NCI-H345 treated with DMSO at 0.1 percent for 48 hours (cell line): Measurements from ENCODE around the gene CLNK.

Experiments used
- DNase-seq: peaks from one replicate; lab custom pipeline; 2025; ENCODE audit not compliant: unreplicated experiment; lab: John Stamatoyannopoulos, UW

The CLNK gene

GRCh38 chr4:10664408-10664807 is 20.2 kb downstream of the CLNK start:
- DNase-seq, result no peak

- DNase-seq, result no peak
Observed at GRCh38 chr4:10662937-10663336, 21.6 kb downstream of the CLNK start.

GRCh38 chr4:10661047-10661446 is 23.5 kb downstream of the CLNK start:
- no peak for DNase-seq

GRCh38 chr4:10659251-10659650 is 25.3 kb downstream of the CLNK start:
- DNase-seq, result no peak

GRCh38 chr4:10656988-10657387 is 27.6 kb downstream of the CLNK start:
- no peak for DNase-seq

GRCh38 chr4:10656420-10656819 is 28.1 kb downstream of the CLNK start:
- DNase-seq, result no peak

GRCh38 chr4:10655968-10656367 is 28.6 kb downstream of the CLNK start:
- DNase-seq, result no peak

GRCh38 chr4:10648479-10648878 is 36.1 kb downstream of the CLNK start:
- no peak for DNase-seq

GRCh38 chr4:10647846-10648245 is 36.7 kb downstream of the CLNK start:
- no peak for DNase-seq

- no peak for DNase-seq
Observed at GRCh38 chr4:10643600-10644425, 40.8 kb downstream of the CLNK start.

GRCh38 chr4:10640561-10641201 is 43.9 kb downstream of the CLNK start:
- no peak for DNase-seq

- no peak for DNase-seq
Observed at GRCh38 chr4:10639664-10640063, 44.9 kb downstream of the CLNK start.

GRCh38 chr4:10639100-10639499 is 45.5 kb downstream of the CLNK start:
- no peak for DNase-seq

GRCh38 chr4:10635091-10635490 is 49.5 kb downstream of the CLNK start:
- DNase-seq, result no peak

- no peak for DNase-seq
Observed at GRCh38 chr4:10629394-10629793, 55.2 kb downstream of the CLNK start.

GRCh38 chr4:10625131-10625530 is 59.4 kb downstream of the CLNK start:
- peak; percentile 66 for DNase-seq

GRCh38 chr4:10623862-10624261 is 60.7 kb downstream of the CLNK start:
- DNase-seq, result no peak

GRCh38 chr4:10623241-10623640 is 61.3 kb downstream of the CLNK start:
- DNase-seq, result no peak

- no peak for DNase-seq
Observed at GRCh38 chr4:10622728-10623127, 61.8 kb downstream of the CLNK start.

GRCh38 chr4:10620935-10621488 is 63.6 kb downstream of the CLNK start:
- DNase-seq, result peak; percentile 54

- DNase-seq, result no peak
Observed at GRCh38 chr4:10619855-10620254, 64.7 kb downstream of the CLNK start.

GRCh38 chr4:10619220-10619619 is 65.3 kb downstream of the CLNK start:
- DNase-seq, result peak; percentile 92
